HG03139 (cell line): ENCODE results near the gene INO80.

ENCODE experiments used
- ATAC-seq: cut with Tn5 transposase; IDR thresholded peaks from one replicate; pipeline ENCODE4 v1.9.1; 2021; ENCODE audit not compliant: unreplicated experiment

The INO80 gene

DNA sequence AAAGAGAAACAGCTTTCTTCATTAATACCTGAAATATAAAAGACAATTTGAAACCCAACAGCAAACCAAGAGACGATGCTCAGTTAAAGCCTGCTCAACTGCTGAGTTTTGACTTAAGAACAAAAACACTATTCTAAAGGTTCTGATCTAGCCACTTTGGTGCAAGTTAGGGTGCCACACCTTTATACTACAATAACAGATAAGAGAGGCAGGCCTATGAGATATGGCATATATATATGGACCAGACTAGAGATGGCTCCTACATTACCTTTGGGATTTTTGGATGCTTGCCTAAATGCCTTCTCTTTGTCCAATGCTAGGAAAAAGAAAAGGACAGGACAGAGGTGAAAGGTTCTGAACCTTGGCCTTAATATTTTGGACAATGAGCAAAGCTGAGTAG, 68.6 kb downstream of the INO80 start:
- ATAC-seq = no peak

DNA sequence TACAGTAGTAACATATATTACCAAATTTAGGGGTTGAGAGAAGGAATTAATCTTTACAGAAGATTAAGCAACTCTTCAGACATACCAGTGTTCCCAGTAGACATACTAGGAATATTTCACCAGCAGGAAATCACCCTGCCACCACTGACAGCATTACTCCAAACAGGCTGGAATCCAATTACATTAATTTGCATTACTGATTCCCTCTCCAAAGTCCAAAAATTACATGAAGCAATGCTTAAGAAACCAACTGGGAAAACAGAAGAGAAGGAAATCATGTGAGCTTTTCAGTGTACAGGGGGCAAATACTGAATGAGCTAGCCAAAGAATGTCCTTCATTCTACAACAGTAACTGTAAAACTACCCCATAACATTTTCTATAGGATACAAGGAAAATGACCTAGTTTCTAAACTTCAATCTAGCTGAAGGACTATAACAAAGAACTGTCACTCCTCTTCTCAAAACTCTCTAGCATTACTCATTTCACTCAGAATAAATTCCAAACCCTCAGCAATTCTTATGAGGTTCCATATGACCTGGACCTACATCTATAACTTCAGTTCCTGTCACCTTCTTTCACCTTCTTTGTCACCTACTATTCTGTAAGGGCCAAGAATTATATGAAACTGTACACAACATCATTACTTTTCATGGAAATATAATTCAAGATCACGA, 72.7 kb downstream of the INO80 start:
- no peak for ATAC-seq

DNA sequence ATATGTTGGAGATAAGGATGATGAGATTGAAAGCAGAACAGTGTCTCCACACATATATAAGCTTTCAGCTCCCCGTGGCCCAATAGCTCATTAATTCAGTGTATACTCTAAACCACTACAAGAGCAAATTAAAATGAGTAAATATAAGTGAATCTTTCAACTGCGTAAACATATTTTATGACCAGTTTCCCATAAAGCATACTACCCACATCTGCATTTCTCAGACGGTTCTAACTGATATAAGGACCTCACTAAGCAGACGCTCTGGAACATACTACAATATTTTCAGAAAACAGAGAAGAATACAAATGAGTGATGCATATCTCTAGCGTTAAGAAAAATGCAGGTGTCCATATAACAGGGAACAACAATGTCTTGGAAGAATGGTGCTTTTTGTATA, 73.2 kb downstream of the INO80 start:
- no peak for ATAC-seq

DNA sequence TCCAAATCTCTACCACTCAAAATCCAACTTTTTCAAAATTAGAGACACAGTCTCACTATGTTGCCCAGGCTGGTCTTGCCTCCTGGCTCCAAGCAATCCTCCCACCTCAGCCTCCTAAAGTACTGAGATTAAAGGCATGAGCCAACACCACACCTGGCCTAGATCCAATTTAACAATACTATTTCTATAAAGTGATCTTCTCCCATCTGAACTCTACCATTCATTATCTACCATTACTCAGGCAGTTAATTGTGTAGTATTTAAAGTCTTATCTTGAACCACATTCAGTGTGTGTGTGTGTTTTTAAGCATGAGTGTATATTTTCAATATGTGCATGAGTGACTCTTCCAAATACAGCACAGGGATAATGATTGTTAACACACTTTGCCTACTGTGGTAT, 77.0 kb downstream of the INO80 start:
- ATAC-seq = no peak

DNA sequence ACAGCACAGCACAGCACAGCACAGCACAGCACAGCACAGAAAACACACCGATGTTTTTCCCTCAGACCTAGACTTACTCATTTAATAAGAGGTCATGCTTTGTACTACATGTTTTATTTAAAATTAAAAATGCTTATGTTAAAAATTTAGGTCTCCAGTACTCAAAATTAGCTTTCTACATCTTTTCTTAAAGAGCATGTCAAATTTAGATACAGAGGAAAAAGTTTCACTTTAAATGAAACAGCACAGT, 84.1 kb downstream of the INO80 start:
- ATAC-seq = no peak

DNA sequence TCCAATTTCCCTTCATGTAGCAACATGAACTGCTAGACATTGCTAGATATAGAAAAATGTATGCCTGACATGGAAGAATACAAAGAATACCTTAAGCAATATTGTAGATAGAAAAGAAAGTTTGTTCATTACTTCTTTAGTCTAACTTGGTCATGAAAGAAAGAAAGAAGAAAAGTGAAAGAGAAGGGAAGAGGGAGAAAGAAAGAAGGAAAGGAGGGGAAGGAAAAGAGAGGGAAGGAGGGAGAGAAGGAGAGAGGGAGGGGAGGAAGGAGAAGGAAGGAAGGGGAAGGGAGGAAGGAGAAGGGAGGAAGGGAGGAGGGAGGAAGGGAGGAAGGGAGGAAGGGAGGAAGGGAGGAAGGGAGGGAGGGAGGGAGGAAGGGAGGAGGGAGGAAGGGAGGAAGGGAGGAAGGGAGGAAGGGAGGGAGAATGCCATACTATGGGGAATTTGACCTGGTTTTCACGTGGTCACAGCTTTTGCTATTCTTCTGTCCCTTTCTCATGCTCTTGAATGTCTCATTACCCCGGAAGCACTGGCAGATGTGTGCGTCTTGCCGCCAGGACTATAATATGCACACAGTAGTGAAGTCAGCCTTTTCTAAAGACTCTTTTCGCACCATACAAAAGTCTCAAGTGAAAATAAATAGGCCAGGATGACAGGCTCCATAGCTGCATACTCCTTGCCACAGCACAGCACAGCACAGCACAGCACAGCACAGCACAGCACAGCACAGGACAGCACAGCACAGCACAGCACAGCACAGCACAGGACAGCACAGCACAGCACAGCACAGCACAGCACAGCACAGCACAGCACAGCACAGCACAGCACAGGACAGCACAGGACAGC, 84.6 kb downstream of the INO80 start:
- ATAC-seq = no peak

DNA sequence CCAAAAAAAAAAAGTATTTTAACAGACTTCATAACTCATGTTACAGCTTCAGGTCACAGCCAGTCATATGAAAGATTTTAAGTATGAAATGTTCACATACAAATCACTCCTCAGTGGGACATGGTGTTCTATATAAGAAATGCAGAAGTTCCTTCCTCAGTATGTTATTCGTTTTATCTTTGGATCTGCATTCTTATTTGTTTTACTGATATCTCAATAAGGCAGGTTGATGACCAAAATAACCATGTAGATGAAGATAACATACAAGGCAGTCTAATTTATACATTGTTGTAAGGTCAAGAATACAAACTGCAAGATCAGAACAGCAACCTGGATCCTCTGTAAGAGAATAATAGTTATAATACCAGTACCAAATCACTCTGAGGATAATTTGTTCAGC, 87.2 kb downstream of the INO80 start:
- no peak for ATAC-seq

DNA sequence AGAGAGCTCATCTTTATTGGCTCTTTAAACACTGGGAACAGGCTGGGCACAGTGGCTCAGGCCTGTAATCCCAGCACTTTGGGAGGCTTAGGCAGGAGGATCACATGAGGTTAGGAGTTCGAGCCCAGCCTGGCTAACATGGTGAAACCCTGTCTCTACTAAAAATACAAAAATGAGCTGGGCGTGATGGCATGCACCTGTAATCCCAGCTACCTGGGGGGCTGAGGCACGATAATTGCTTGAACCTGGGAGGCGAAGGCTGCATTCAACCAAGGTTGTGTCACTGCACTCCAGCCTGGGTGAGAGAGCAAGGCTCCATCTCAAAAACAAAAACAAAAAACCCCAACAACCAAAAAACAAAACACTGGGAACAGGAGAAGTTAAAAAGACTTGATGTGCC, 90.7 kb downstream of the INO80 start:
- no peak for ATAC-seq

DNA sequence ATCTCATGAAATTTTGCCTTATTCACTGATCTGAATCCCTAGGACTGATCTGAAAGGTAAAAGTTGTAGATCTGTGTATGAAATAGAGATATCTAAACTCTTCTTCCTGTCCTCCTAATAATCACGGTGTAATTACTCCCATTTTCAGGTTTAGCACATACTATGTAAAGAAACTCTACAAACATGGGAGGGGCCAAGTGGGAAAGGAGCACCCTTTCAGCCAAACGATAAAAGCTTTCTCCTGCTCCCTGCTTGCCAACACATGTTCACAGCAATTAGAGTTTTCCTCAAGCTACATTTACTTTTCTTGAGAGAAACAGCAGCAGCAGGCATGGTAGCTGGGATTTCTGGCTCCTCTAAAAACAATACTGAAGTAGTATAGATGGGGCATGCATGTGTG, 91.2 kb downstream of the INO80 start:
- no peak for ATAC-seq

DNA sequence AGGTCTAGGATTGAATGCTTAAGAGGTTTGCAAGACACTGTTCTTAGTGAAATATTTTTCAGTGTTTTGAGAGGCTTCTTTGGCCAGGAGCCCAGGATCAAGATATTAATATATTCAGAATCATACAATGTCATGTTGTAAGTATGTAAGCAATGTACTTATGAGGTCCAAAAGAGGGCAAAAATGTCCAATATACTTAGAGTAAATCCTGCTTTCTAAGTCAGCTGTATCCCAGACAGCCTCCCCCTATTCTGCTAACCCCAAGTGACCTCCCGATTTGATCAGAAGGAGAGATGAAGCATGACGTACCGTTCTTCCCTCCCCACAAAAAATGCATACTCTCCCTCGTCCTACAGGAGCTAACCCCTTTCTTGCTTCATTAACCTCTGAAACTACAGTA, 91.9 kb downstream of the INO80 start:
- ATAC-seq = no peak

DNA sequence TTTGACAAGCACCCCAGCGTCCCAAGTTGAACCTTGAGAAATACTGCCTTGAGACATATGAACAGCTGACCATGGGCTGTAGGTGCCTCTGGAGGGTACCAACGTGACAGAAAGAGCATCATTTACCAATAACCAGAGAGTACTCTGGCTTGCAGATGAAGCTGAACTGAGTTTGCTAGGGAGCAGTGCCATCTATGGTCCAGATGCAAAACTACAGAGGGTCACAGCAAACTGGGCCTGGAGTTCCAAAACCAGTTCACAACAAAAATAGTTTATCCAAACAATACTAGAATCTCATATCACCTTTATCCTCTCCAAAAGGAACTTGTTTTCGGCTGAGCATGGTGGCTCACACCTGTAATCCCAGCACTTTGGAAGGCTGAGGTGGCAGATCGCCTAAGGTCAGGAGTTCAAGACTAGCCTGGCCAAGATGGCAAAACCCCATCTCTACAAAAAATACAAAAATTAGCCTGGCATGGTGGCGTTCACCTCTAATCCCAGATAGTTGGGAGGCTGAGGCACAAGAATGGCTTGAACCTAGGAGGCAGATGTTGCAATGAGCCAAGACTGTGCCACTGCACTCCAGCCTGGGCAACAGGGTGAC, 93.5 kb downstream of the INO80 start:
- no peak for ATAC-seq

DNA sequence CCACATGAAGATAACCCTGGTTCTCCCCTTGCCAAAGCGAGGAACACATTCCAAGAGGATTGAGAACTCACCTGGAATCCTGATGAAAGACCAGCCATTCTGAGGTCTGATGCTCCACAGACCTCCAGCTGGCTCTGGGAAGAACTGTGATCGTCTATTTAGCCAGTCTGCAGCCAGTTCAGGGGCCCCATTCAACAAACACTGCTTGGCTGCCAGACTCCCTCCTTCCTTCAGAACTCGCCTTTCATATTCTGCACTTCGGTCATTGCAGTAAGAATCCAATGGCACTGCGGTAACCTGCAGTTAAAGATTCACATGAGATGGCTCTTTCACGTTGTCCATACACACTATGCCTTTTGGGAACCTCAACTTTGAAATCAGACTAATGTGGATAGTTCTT, 95.3 kb downstream of the INO80 start:
- ATAC-seq = no peak

DNA sequence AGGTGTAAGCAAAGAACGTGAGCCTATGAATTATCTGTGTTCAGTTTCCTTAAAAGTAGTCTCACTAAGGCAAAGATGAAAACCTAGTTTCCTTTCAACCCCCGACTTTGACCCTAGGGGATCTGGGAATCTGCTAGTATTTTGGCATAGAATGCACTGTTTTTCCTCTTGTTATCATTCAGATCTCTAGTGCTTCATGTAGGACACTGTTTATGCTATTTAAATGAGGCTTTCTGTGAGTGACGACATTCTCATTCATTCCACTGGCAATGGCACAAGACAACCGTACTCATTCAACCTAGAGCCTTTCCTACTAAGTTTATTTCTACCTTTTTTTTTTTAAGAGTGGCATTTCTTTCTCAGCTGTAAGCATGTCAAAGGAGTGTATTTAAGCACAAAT, 95.8 kb downstream of the INO80 start:
- no peak for ATAC-seq

DNA sequence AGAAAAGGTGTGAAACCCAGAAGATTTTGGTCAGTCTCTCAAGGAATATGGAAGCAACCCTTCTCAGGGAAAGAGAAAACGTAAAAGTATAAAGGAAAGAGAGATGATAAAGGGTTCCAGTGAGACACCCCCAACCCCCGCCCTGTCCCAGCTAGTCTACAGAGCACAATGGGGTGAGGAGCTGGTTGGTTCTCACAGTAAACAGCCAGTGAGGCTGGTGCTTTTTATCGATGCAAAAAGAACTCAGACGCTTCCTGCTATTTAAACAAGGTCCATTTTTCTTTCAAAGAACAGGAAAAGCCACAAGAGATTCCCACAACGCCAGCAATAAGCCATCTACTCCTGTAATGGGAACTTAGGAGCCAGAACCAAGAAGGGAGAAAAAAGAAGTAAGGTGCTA, 96.9 kb downstream of the INO80 start:
- ATAC-seq = no peak

DNA sequence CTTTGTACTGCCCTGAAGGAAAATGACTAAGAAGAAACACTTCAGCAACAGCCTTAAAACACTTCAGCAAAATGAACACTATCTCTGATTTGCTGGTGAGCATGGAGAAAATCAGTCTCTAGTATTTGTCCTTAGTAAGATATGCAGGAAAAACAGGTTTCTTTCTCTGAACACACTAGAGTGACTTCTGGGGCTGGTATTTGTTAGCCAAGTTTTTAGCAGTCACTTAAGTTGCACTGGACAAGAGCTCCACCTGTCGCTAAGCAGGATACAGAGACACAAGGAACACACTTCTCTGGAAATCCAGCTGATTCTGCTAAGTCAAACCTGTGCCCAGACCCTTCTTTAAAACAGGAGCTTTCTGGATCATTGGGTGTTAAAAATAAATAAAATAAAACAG, 97.5 kb downstream of the INO80 start:
- ATAC-seq = no peak

DNA sequence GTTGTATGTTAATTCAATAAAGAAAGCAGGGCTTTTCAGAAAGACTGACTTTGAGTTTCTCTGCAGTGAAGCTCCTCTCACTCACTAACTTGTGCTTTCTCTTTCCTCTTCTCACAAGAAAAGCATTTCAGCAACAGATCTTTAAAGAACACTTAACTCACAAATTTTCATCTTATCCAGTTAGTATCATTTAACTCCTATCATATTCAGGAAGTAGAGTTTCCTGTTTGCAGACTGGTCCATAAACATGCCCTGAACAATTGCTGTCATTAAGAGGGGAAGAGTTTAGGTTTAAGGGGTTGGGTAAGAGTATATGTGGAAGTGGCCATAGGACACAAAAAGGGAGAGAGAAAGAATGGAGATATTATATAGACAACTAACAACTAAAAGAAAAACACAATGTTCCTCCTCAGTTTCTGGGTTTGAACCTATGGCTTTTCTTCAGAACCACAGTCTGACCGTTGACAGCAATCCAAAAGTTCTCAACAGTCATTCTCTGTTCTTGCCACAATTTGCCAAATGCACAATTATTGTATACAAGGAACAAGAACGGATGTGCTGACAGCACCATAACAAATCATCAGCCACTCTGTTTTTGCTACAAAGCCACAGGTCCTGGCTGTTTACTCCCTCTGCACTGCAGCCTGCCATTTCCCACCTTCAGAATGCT, 98.9 kb downstream of the INO80 start:
- ATAC-seq = no peak

DNA sequence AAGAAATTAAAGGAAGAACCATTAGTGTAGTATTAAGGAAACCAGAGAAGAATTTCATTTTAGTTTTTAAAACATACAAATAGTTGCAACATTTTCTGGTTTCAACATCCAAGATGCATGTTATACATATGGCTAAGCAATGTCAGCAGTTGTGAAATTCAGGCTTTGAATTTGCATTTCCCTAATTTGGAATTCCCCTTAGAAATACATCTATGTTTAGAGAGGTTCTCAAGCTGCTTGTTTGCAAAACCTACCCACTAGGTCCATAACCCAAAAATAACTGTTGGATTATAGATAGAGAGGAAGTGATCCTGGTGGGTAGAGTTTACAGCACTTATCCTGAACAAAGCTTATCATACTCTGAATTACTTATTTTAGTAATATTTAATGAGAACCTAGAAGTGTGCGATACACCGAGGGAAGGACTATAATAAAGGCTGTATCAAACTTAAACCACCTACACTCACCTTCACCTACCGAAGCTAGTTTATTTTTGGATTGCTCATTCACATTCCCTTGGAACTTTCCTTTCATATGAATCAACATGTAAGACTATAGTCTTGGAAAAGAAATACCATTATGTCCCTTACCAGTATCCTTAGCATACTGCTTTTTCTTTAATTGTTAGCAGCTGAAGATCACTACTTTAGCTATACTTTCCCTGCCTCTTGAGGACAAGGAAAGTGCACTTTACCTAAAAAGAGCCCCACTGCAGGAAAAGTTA, 102.2 kb downstream of the INO80 start:
- ATAC-seq = no peak

DNA sequence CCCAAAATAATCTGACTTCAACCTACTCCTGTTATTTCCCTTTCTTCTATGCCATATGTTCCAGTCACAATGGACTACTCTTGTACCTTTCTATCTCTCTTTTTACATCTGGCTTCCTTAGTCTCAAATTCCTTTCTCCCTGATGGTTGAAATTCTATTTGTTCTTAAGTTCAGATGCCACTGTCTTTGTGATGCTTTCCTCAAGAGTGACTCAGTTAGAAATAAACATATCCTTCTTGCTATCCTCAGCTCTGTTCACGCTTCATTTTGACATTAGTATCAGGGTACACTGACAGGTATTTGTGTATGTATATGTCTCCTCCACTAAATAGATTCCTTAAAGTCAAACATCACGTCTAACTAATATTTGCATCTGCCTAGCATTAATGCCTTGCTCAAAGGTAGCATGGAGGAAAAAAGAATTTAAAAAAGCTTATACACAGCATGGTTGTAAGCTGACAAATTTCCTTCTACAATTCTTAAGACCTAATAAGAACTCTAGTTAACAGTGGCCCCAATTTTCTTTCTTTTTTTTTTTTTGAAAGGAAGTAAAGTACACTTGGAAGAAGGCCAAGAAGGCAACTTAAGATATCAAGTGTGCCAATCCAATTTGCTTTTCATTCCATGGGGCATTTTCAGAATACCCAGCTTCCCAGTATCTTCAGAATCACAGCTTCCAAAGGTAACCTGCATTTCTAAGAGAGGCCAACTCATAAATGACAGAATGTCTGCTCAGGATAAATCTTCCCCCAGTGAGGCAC, 104.8 kb downstream of the INO80 start:
- no peak for ATAC-seq

DNA sequence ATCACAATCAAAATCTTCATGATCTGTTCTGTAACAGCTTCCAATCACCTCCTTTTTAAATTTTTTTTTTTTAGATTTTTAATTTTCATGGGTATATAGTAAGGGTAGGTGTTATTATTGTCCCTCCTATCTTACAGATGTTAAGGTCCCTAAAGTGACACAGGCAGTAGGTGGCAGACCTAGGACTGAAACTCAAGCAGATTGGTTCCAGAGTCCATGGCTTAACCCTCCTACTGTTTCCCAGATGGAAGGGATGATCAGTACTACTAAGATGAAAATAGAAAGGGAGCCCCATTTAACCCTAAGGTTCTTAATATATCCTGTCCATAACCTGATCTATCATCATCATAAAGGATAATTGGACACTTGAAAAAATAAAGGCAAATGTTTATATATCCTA, 105.7 kb downstream of the INO80 start:
- ATAC-seq = no peak

DNA sequence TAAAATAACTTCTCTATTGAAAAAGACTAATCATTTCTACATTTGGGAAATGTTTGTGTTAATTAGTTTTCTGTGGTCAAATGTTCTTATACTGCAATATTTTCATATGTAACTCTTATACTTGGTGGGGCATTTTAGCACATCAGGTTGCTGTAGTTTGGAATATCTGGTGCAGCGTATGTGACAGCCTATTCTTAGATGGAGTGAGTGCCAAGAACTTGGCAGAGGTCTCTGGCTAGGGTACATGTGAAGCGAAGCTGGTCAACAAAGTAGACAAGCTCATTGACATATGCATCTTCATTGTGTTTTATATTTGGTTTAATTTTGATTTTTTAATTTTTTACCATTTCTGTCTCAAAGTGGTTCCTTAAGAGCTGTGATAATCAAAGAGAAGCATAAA, 109.6 kb downstream of the INO80 start:
- no peak for ATAC-seq

DNA sequence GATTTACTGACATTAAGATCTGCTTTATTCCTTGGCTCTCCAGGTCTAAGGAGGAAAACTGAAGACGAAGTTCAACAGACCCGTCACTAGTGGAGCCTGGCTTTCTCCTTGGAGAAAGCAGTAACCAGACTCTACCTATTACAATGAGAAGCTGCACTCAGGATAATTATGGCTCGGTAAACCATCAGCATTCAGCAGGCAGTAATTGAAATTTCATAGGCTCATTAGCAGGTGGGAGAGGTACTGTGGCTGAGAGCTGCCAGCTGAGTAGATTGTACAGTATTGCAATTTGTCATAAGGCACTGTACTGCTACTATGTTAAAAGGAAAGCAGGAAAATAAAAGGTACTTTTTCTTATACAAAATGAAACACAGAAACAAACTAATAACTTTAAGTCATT, 111.6 kb downstream of the INO80 start:
- no peak for ATAC-seq
